Stomach (tissue), 4 donors: ENCODE data around the gene TMEM50A.
"Not testable (repeated sequence)": the region's sequence is repeated elsewhere in the genome, so short reads cannot be mapped to it uniquely, and the experiment has no call there.

Source experiments
- CTCF ChIP-seq, 7 experiments: fragments of 450-650 bp in 4 of 7; fragments of 200-600 bp in 3 of 7; sonication (generic) in 3 of 7; IDR thresholded peaks; one replicate each; pipeline ENCODE4 v1.5.1; 2016 to 2019; ENCODE audit warnings: antibody characterized with exemption in 7 of 7, control low read depth in 2 of 7, mild to moderate bottlenecking in 1 of 7
- EP300 ChIP-seq: sonication (generic); formaldehyde crosslinking; IDR thresholded peaks from one replicate; pipeline ENCODE4 v1.6.1; 2017; ENCODE audit warnings: antibody characterized with exemption

- TF ChIP-seq CTCF (IDR thresholded peaks at IDR 0.05); EP300: not testable (repeated sequence)
These were observed 16.0 kb upstream of the TMEM50A start for GRCh38 chr1:25322127-25322526.
